HCEC 1CT (cell line): ENCODE measurements around the gene PCDHGA9.
A peak's percentile ranks its signal among the peaks of the same experiment; 100 is the strongest.
"Not testable (repeated sequence)": the region's sequence is repeated elsewhere in the genome, so short reads cannot be mapped to it uniquely, and the experiment has no call there.

Experiments used
- DNase-seq: peaks from one replicate; pipeline ENCODE4 v3.0.0-alpha.2; 2017

The PCDHGA9 gene

DNA sequence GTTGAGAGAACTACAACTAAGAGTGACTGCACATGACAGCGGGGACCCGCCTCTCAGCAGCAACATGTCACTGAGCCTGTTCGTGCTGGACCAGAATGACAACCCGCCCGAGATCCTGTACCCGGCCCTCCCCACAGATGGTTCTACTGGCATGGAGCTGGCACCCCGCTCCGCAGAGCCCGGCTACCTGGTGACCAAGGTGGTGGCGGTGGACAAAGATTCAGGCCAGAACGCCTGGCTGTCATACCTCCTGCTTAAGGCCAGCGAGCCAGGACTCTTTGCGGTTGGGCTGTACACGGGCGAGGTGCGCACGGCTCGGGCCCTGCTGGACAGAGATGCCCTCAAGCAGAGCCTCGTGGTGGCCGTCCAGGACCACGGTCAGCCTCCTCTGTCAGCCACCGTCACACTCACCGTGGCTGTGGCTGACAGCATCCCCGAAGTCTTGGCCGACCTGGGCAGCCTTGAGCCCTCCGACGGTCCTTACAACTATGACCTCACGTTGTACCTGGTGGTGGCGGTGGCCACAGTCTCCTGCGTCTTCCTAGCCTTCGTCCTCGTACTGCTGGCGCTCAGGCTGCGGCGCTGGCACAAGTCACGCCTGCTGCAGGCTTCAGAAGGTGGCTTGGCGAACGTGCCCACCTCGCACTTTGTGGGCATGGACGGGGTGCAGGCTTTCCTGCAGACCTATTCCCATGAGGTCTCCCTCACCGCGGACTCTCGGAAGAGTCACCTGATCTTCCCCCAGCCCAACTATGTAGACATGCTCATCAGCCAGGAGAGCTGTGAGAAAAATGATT lies 17.9 kb upstream of the PCDHGA9 start:
- DNase-seq = no peak

GRCh38 chr5:141387557-141388311 lies 14.8 kb upstream of the PCDHGA9 start, which contains the start of gene PCDHGB4:
PCDHGB4 (plus strand) TSS chr5:141387698; CDS start chr5:141387885, 187 bp downstream.
- not testable (repeated sequence) for DNase-seq

DNA sequence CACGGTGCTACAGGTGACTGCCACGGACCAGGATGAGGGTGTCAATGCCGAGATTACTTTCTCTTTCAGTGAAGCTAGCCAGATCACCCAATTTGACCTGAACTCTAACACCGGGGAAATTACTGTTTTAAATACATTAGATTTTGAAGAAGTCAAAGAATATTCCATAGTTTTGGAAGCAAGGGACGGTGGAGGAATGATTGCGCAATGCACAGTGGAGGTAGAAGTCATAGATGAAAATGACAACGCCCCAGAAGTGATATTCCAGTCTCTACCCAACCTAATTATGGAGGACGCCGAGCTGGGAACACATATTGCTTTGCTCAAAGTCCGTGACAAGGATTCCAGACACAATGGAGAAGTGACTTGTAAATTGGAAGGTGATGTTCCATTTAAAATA lies 13.9 kb upstream of the PCDHGA9 start:
- no peak for DNase-seq

DNA sequence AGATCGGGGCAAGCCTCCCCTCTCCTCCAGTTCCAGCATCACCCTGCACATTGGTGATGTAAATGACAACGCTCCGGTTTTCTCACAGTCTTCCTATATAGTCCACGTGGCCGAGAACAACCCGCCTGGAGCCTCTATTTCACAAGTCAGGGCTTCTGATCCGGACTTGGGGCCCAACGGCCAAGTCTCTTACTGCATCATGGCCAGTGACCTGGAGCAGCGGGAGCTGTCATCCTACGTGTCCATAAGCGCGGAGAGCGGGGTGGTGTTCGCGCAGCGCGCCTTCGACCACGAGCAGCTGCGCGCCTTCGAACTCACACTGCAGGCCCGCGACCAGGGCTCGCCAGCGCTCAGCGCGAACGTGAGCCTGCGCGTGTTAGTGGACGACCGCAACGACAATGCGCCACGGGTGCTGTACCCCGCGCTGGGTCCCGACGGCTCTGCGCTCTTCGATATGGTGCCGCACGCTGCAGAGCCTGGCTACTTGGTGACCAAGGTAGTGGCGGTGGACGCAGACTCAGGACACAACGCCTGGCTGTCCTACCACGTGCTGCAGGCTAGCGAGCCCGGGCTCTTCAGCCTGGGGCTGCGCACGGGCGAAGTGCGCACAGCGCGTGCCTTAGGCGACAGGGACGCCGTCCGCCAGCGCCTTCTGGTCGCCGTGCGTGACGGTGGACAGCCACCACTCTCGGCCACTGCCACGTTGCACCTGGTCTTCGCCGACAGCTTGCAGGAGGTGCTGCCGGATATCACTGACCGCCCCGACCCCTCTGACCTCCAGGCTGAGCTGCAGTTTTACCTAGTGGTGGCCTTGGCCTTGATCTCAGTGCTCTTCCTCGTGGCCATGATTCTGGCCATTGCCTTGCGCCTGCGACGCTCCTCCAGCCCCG lies 13.2 kb upstream of the PCDHGA9 start:
- no peak for DNase-seq

- DNase-seq = no peak
Measured at GRCh38 chr5:141392429-141393198, 10.0 kb upstream of the PCDHGA9 start, which contains the start of gene PCDHGA8. PCDHGA8 (plus strand) TSS chr5:141392633; CDS start chr5:141392814, 181 bp downstream.

GRCh38 chr5:141393267-141393666 lies 9.3 kb upstream of the PCDHGA9 start:
- DNase-seq = no peak

- not testable (repeated sequence) for DNase-seq
Measured at GRCh38 chr5:141394401-141395187, 8.0 kb upstream of the PCDHGA9 start.

GRCh38 chr5:141397756-141398551 lies 4.6 kb upstream of the PCDHGA9 start, which contains the start of gene PCDHGB5:
PCDHGB5 (plus strand) TSS chr5:141397947; CDS start chr5:141398128, 181 bp downstream.
- peak; percentile 44 for DNase-seq

- no peak for DNase-seq
Measured at GRCh38 chr5:141398608-141399007, 4.0 kb upstream of the PCDHGA9 start.

DNA sequence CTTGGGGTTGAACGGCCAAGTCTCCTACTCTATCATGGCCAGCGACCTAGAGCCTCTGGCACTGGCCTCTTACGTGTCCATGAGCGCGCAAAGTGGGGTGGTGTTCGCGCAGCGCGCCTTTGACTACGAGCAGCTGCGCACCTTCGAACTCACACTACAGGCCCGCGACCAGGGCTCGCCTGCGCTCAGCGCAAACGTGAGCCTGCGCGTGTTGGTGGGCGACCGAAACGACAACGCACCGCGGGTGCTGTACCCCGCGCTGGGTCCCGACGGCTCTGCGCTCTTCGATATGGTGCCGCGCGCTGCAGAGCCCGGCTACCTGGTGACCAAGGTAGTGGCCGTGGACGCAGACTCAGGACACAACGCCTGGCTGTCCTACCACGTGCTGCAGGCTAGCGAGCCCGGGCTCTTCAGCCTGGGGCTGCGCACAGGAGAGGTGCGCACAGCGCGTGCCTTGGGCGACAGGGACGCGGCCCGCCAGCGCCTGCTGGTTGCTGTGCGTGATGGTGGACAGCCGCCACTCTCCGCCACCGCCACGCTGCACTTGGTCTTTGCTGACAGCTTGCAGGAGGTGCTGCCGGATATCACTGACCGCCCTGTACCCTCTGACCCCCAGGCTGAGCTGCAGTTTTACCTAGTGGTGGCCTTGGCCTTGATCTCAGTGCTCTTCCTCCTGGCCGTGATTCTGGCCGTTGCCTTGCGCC lies 2.9 kb upstream of the PCDHGA9 start:
- DNase-seq = no peak

DNA sequence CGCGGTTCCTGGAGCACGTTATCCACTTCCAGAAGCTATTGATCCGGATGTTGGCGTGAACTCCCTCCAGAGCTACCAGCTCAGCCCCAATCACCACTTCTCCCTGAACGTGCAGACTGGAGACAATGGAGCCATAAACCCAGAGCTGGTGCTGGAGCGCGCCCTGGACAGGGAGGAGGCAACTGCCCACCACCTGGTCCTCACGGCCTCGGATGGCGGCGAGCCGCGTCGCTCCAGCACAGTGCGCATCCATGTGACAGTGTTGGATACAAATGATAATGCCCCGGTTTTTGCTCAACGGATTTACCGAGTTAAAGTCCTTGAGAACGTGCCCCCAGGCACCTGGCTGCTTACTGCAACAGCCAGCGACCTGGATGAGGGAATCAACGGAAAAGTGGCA lies 809 bp downstream of the PCDHGA9 start:
- no peak for DNase-seq

- not testable (repeated sequence) for DNase-seq
Measured at GRCh38 chr5:141407790-141408505, 5.4 kb downstream of the PCDHGA9 start, which contains the start of gene PCDHGB6. PCDHGB6 (plus strand) TSS chr5:141408021; CDS start chr5:141408203, 182 bp downstream.

DNA sequence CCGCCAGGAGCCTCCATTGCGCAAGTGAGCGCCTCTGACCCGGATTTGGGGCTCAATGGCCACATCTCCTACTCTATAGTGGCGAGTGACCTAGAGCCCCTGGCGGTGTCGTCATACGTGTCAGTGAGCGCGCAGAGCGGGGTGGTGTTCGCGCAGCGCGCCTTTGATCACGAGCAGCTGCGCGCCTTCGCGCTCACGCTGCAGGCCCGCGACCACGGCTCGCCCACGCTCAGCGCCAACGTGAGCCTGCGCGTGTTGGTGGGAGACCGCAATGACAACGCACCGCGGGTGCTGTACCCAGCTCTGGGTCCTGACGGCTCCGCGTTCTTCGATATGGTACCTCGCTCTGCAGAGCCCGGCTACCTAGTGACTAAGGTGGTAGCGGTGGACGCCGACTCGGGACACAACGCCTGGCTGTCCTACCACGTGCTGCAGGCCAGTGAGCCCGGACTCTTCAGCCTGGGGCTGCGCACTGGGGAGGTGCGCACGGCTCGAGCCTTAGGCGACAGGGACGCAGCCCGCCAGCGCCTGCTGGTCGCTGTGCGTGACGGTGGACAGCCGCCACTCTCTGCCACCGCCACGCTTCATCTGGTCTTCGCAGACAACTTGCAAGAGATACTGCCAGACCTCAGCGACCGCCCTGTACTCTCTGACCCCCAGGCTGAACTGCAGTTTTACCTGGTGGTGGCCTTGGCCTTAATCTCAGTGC lies 7.2 kb downstream of the PCDHGA9 start:
- no peak for DNase-seq

GRCh38 chr5:141411575-141411974 lies 9.0 kb downstream of the PCDHGA9 start:
- DNase-seq = no peak

DNA sequence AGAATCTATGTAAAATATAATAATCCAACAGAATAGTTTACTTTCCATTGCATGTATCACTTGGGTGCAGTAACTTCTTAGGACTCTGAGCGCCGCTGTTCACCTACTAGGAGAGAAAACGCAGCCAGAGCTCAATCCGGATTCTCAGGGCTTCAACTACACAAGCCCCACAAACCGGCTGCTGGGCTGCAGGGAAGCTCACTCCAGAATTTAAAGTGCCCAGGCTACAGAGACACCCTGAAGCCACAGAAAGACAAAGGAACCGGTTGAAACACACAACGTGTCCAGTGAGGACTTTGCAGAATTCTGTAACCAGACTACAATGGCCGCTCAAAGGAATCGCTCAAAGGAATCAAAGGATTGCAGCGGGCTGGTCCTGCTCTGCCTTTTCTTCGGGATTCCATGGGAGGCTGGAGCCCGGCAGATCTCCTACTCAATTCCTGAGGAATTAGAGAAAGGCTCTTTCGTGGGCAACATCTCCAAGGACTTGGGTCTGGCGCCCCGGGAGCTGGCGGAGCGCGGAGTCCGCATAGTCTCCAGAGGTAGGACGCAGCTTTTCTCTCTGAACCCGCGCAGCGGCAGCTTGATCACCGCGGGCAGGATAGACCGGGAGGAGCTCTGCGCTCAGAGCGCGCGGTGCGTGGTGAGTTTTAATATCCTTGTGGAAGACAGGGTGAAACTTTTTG lies 10.4 kb downstream of the PCDHGA9 start, which contains the start of gene PCDHGA10:
PCDHGA10 (plus strand) TSS at position 134 of the 686 bp plus-strand sequence; CDS start at position 323, 189 bp downstream.
- DNase-seq = peak; percentile 73

DNA sequence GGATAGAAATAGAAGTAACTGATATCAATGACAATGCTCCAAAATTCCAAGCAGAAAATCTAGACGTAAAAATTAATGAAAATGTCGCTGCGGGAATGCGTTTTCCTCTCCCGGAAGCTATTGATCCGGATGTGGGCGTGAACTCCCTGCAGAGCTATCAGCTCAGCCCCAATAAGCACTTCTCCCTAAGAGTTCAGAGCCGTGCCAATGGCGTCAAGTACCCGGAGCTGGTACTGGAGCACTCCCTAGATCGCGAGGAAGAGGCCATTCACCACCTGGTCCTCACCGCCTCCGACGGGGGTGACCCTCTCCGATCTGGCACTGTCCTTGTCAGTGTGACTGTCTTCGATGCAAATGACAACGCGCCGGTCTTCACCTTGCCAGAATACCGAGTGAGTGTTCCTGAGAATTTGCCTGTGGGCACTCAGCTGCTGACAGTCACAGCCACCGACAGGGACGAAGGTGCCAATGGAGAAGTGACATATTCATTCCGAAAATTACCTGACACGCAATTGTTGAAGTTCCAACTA lies 11.0 kb downstream of the PCDHGA9 start:
- DNase-seq = no peak
